ENCODE results near the gene FPR1.
A peak's percentile ranks its signal among the peaks of the same experiment; 100 is the strongest.

FPR1 gene

GRCh38 chr19:51789061-51789795 is 37.5 kb upstream of the FPR1 start:
- Histone ChIP-seq H3K27me3 (replicated peaks; ENCODE audit: control insufficient read depth, insufficient read depth, low read length) (no peaks in the 10 kb centered on the region), H3K9ac (ENCODE audit: low read length) (no peak overlapping the region), H3K4me1 (ENCODE audit: control insufficient read depth, insufficient read depth, low read length) (peaks cover 5% of the 10 kb centered on the region), H3K4me3 (ENCODE audit: low read length) (no peak overlapping the region), H3K9me3 (ENCODE audit: control insufficient read depth, low read length) (no peaks in the 10 kb centered on the region), H3K36me3 (ENCODE audit: control insufficient read depth, insufficient read depth, low read length, severe bottlenecking) (no peaks in the 10 kb centered on the region)
- no peak for DNase-seq (ENCODE audit: low read depth)

- no peaks in the 10 kb centered on the region for H3K36me3 ChIP-seq (ENCODE audit: control insufficient read depth, insufficient read depth, low read length, severe bottlenecking)
- no peak for DNase-seq (ENCODE audit: low read depth)
- H3K9me3 ChIP-seq (ENCODE audit: control insufficient read depth, low read length), result no peaks in the 10 kb centered on the region
Observed at GRCh38 chr19:51788029-51788428, 36.4 kb upstream of the FPR1 start.

GRCh38 chr19:51786646-51787494 is 35.2 kb upstream of the FPR1 start:
- H3K27me3 ChIP-seq (replicated peaks; ENCODE audit: control insufficient read depth, insufficient read depth, low read length), result no peaks in the 10 kb centered on the region
- no peak overlapping the region for H3K9ac ChIP-seq (ENCODE audit: low read length)
- H3K9me3 ChIP-seq (ENCODE audit: control insufficient read depth, low read length), result no peaks in the 10 kb centered on the region
- DNase-seq (ENCODE audit: low read depth), result no peak
- no peaks in the 10 kb centered on the region for H3K36me3 ChIP-seq (ENCODE audit: control insufficient read depth, insufficient read depth, low read length, severe bottlenecking)
- no peak overlapping the region for H3K4me3 ChIP-seq (ENCODE audit: low read length)
- peaks cover 5% of the 10 kb centered on the region for H3K4me1 ChIP-seq (ENCODE audit: control insufficient read depth, insufficient read depth, low read length)

More at GRCh38 chr19:51788029-51788428, 36.4 kb upstream of the FPR1 start:
- Histone ChIP-seq H3K9ac (ENCODE audit: low read length) (no peak overlapping the region), H3K27me3 (replicated peaks; ENCODE audit: control insufficient read depth, insufficient read depth, low read length) (no peaks in the 10 kb centered on the region), H3K4me1 (ENCODE audit: control insufficient read depth, insufficient read depth, low read length) (peaks cover 5% of the 10 kb centered on the region), H3K4me3 (ENCODE audit: low read length) (no peak overlapping the region)

GRCh38 chr19:51784922-51785690 is 33.4 kb upstream of the FPR1 start:
- Histone ChIP-seq H3K9me3 (ENCODE audit: control insufficient read depth, low read length) (no peaks in the 10 kb centered on the region), H3K36me3 (ENCODE audit: control insufficient read depth, insufficient read depth, low read length, severe bottlenecking) (no peaks in the 10 kb centered on the region), H3K27me3 (replicated peaks; ENCODE audit: control insufficient read depth, insufficient read depth, low read length) (no peaks in the 10 kb centered on the region), H3K9ac (ENCODE audit: low read length) (no peak overlapping the region), H3K4me1 (ENCODE audit: control insufficient read depth, insufficient read depth, low read length) (peaks cover 5% of the 10 kb centered on the region), H3K4me3 (ENCODE audit: low read length) (peak overlapping the region; percentile 2)
- peak; percentile 15 for DNase-seq (ENCODE audit: low read depth)

GRCh38 chr19:51784109-51784785 is 32.6 kb upstream of the FPR1 start:
- Histone ChIP-seq H3K9me3 (ENCODE audit: control insufficient read depth, low read length) (no peaks in the 10 kb centered on the region), H3K36me3 (ENCODE audit: control insufficient read depth, insufficient read depth, low read length, severe bottlenecking) (no peaks in the 10 kb centered on the region)
- DNase-seq (ENCODE audit: low read depth), result no peak

GRCh38 chr19:51783372-51783771 is 31.7 kb upstream of the FPR1 start:
- DNase-seq (ENCODE audit: low read depth), result no peak
- Histone ChIP-seq H3K27me3 (replicated peaks; ENCODE audit: control insufficient read depth, insufficient read depth, low read length) (no peaks in the 10 kb centered on the region), H3K4me3 (ENCODE audit: low read length) (no peak overlapping the region), H3K9ac (ENCODE audit: low read length) (no peak overlapping the region), H3K9me3 (ENCODE audit: control insufficient read depth, low read length) (no peaks in the 10 kb centered on the region), H3K4me1 (ENCODE audit: control insufficient read depth, insufficient read depth, low read length) (peaks cover 5% of the 10 kb centered on the region), H3K36me3 (ENCODE audit: control insufficient read depth, insufficient read depth, low read length, severe bottlenecking) (no peaks in the 10 kb centered on the region)

More at GRCh38 chr19:51784109-51784785, 32.6 kb upstream of the FPR1 start:
- no peaks in the 10 kb centered on the region for H3K27me3 ChIP-seq (replicated peaks; ENCODE audit: control insufficient read depth, insufficient read depth, low read length)
- peak overlapping the region; percentile 6 for H3K9ac ChIP-seq (ENCODE audit: low read length)
- no peak overlapping the region for H3K4me3 ChIP-seq (ENCODE audit: low read length)
- peaks cover 5% of the 10 kb centered on the region for H3K4me1 ChIP-seq (ENCODE audit: control insufficient read depth, insufficient read depth, low read length)

- no peak overlapping the region for H3K9ac ChIP-seq (ENCODE audit: low read length)
- H3K36me3 ChIP-seq (ENCODE audit: control insufficient read depth, insufficient read depth, low read length, severe bottlenecking), result no peaks in the 10 kb centered on the region
- no peak overlapping the region for H3K4me3 ChIP-seq (ENCODE audit: low read length)
- H3K27me3 ChIP-seq (replicated peaks; ENCODE audit: control insufficient read depth, insufficient read depth, low read length), result no peaks in the 10 kb centered on the region
- no peaks in the 10 kb centered on the region for H3K9me3 ChIP-seq (ENCODE audit: control insufficient read depth, low read length)
- DNase-seq (ENCODE audit: low read depth), result no peak
- H3K4me1 ChIP-seq (ENCODE audit: control insufficient read depth, insufficient read depth, low read length), result peaks cover 9% of the 10 kb centered on the region
Observed at GRCh38 chr19:51781999-51782398, 30.3 kb upstream of the FPR1 start.

GRCh38 chr19:51780270-51780669 is 28.6 kb upstream of the FPR1 start:
- Histone ChIP-seq H3K9ac (ENCODE audit: low read length) (no peak overlapping the region), H3K27me3 (replicated peaks; ENCODE audit: control insufficient read depth, insufficient read depth, low read length) (no peaks in the 10 kb centered on the region), H3K4me1 (ENCODE audit: control insufficient read depth, insufficient read depth, low read length) (peaks cover 6% of the 10 kb centered on the region), H3K4me3 (ENCODE audit: low read length) (no peak overlapping the region), H3K9me3 (ENCODE audit: control insufficient read depth, low read length) (no peaks in the 10 kb centered on the region), H3K36me3 (ENCODE audit: control insufficient read depth, insufficient read depth, low read length, severe bottlenecking) (no peaks in the 10 kb centered on the region)
- no peak for DNase-seq (ENCODE audit: low read depth)

GRCh38 chr19:51779703-51780102 is 28.0 kb upstream of the FPR1 start:
- H3K9me3 ChIP-seq (ENCODE audit: control insufficient read depth, low read length), result no peaks in the 10 kb centered on the region
- H3K27me3 ChIP-seq (replicated peaks; ENCODE audit: control insufficient read depth, insufficient read depth, low read length), result no peaks in the 10 kb centered on the region
- H3K36me3 ChIP-seq (ENCODE audit: control insufficient read depth, insufficient read depth, low read length, severe bottlenecking), result no peaks in the 10 kb centered on the region
- no peak for DNase-seq (ENCODE audit: low read depth)
- peaks cover 4% of the 10 kb centered on the region for H3K4me1 ChIP-seq (ENCODE audit: control insufficient read depth, insufficient read depth, low read length)
- H3K9ac ChIP-seq (ENCODE audit: low read length), result no peak overlapping the region
- no peak overlapping the region for H3K4me3 ChIP-seq (ENCODE audit: low read length)

- no peaks in the 10 kb centered on the region for H3K9me3 ChIP-seq (ENCODE audit: control insufficient read depth, low read length)
- peaks cover 4% of the 10 kb centered on the region for H3K4me1 ChIP-seq (ENCODE audit: control insufficient read depth, insufficient read depth, low read length)
- no peak overlapping the region for H3K9ac ChIP-seq (ENCODE audit: low read length)
- no peak for DNase-seq (ENCODE audit: low read depth)
- H3K4me3 ChIP-seq (ENCODE audit: low read length), result no peak overlapping the region
- H3K27me3 ChIP-seq (replicated peaks; ENCODE audit: control insufficient read depth, insufficient read depth, low read length), result no peaks in the 10 kb centered on the region
- no peaks in the 10 kb centered on the region for H3K36me3 ChIP-seq (ENCODE audit: control insufficient read depth, insufficient read depth, low read length, severe bottlenecking)
Observed at GRCh38 chr19:51779181-51779580, 27.5 kb upstream of the FPR1 start.
